Skeletal muscle satellite cell (primary cell): ENCODE data around the gene KBTBD13.
"Not testable (repeated sequence)": the region's sequence is repeated elsewhere in the genome, so short reads cannot be mapped to it uniquely, and the experiment has no call there.

ENCODE experiments used
- H3K27me3 ChIP-seq: 2 replicates; pipeline ENCODE4 v1.7.0; 2013; ENCODE audit warnings: low read length; ENCODE audit not compliant: control insufficient read depth, insufficient read depth
- H3K36me3 ChIP-seq: 2 replicates; pipeline ENCODE4 v1.7.0; 2013; ENCODE audit warnings: mild to moderate bottlenecking, control low read depth, low read length; ENCODE audit not compliant: insufficient read depth
- H3K4me1 ChIP-seq: 2 replicates; pipeline ENCODE4 v1.7.0; 2013; ENCODE audit warnings: low read length; ENCODE audit not compliant: control insufficient read depth, insufficient read depth
- H3K4me2 ChIP-seq: 2 replicates; pipeline ENCODE4 v1.7.0; 2013; ENCODE audit warnings: mild to moderate bottlenecking, low read length
- H3K4me3 ChIP-seq: 2 replicates; pipeline ENCODE4 v1.7.0; 2013; ENCODE audit warnings: low read length
- H3K9ac ChIP-seq: 2 replicates; pipeline ENCODE4 v1.7.0; 2013; ENCODE audit warnings: mild to moderate bottlenecking, low read depth, low read length, moderate library complexity
- H3K9me3 ChIP-seq: replicated peaks from 2 replicates; pipeline ENCODE4 v1.7.0; 2013; ENCODE audit warnings: mild to moderate bottlenecking, control low read depth, low read length

Gene KBTBD13

GRCh38 chr15:65085990-65086679 is 9.6 kb downstream of the KBTBD13 start:
- no peaks in the 10 kb centered on the region for H3K36me3 ChIP-seq
- H3K4me3 ChIP-seq = no peak overlapping the region
- H3K9me3 ChIP-seq = no peaks in the 10 kb centered on the region
- peaks cover 40% of the 10 kb centered on the region for H3K27me3 ChIP-seq
- peaks cover 7% of the 10 kb centered on the region for H3K4me1 ChIP-seq
- no peak overlapping the region for H3K9ac ChIP-seq
- no peak overlapping the region for H3K4me2 ChIP-seq

DNA sequence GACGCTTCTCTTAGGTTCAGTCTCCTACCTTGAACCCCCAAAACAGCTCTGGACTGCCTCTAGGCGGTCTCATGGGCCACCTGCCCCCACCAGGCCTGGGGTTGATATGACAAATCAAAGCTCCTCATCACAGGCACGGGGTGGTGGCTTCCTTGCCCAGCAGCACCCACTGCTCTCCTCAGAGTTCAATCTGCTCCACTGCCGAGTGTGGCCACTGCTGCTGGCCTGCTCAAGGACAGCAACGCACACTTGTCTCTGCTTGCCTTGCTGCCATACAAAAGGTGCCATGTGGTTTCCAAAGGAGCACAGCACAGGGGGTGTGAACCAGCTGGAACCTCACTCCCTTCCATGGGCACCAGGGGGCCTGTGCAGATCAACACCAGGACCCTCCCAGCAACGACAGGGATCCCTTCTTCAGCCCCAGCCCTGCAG is 10.2 kb downstream of the KBTBD13 start:
- no peak overlapping the region for H3K9ac ChIP-seq
- H3K9me3 ChIP-seq = no peaks in the 10 kb centered on the region
- no peak overlapping the region for H3K4me2 ChIP-seq
- H3K27me3 ChIP-seq = peaks cover 35% of the 10 kb centered on the region
- no peak overlapping the region for H3K4me3 ChIP-seq
- H3K36me3 ChIP-seq = no peaks in the 10 kb centered on the region
- H3K4me1 ChIP-seq = peaks cover 7% of the 10 kb centered on the region

- H3K4me2 ChIP-seq = no peak overlapping the region
- no peaks in the 10 kb centered on the region for H3K36me3 ChIP-seq
- peaks cover 28% of the 10 kb centered on the region for H3K27me3 ChIP-seq
- no peak overlapping the region for H3K9ac ChIP-seq
- H3K4me1 ChIP-seq = peaks cover 7% of the 10 kb centered on the region
- no peak overlapping the region for H3K4me3 ChIP-seq
- no peaks in the 10 kb centered on the region for H3K9me3 ChIP-seq
Measured at GRCh38 chr15:65087411-65087810, 10.9 kb downstream of the KBTBD13 start.

- Histone ChIP-seq H3K4me3 (no peak overlapping the region), H3K36me3 (no peaks in the 10 kb centered on the region), H3K27me3 (peaks cover 22% of the 10 kb centered on the region), H3K9ac (no peak overlapping the region), H3K4me2 (no peak overlapping the region), H3K9me3 (no peaks in the 10 kb centered on the region), H3K4me1 (peaks cover 7% of the 10 kb centered on the region)
Measured at GRCh38 chr15:65087873-65088642, 11.5 kb downstream of the KBTBD13 start.

DNA sequence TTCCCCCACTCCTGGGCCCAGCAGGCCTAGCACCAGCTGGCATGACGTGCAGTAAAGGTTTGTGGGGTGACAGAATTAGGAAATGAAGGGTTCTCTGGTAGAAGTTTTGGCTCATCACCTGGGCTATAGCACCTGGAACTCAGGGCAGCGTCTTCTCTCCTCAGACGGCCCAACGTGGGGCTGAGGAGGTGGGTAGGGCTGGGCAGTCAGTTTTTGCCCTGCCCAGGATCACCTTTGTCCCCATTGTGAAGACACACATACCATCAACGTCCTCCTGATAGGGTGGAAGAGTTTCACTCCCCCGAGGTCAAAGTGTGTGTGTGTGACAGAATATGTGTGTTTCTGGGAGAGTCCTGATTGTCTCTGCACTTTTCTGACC is 12.1 kb downstream of the KBTBD13 start:
- Histone ChIP-seq H3K4me2 (no peak overlapping the region), H3K9ac (no peak overlapping the region), H3K4me1 (peaks cover 7% of the 10 kb centered on the region), H3K27me3 (peaks cover 16% of the 10 kb centered on the region), H3K36me3 (peaks cover 3% of the 10 kb centered on the region), H3K4me3 (no peak overlapping the region), H3K9me3 (no peaks in the 10 kb centered on the region)

GRCh38 chr15:65089206-65089824 is 12.8 kb downstream of the KBTBD13 start:
- Histone ChIP-seq H3K4me1 (peaks cover 7% of the 10 kb centered on the region), H3K9me3 (no peaks in the 10 kb centered on the region), H3K4me3 (no peak overlapping the region), H3K27me3 (peaks cover 10% of the 10 kb centered on the region), H3K36me3 (peaks cover 3% of the 10 kb centered on the region), H3K4me2 (no peak overlapping the region), H3K9ac (no peak overlapping the region)

GRCh38 chr15:65091946-65092770 is 15.6 kb downstream of the KBTBD13 start:
- Histone ChIP-seq H3K4me3 (no peak overlapping the region), H3K4me1 (peaks cover 7% of the 10 kb centered on the region), H3K9ac (no peak overlapping the region), H3K4me2 (no peak overlapping the region), H3K36me3 (peaks cover 6% of the 10 kb centered on the region), H3K27me3 (no peaks in the 10 kb centered on the region), H3K9me3 (no peaks in the 10 kb centered on the region)

- no peak overlapping the region for H3K4me2 ChIP-seq
- H3K36me3 ChIP-seq = peaks cover 15% of the 10 kb centered on the region
- no peak overlapping the region for H3K4me3 ChIP-seq
- no peaks in the 10 kb centered on the region for H3K27me3 ChIP-seq
- H3K9me3 ChIP-seq = no peaks in the 10 kb centered on the region
- H3K4me1 ChIP-seq = peaks cover 4% of the 10 kb centered on the region
- no peak overlapping the region for H3K9ac ChIP-seq
Measured at GRCh38 chr15:65092911-65093792, 16.6 kb downstream of the KBTBD13 start.

- not testable (repeated sequence) for H3K9me3 ChIP-seq, H3K4me2 ChIP-seq, H3K4me1 ChIP-seq, H3K27me3 ChIP-seq, H3K4me3 ChIP-seq, H3K9ac ChIP-seq
- peaks cover 20% of the 10 kb centered on the region for H3K36me3 ChIP-seq
Measured at GRCh38 chr15:65093793-65094170, 17.2 kb downstream of the KBTBD13 start.

- H3K36me3 ChIP-seq = peaks cover 27% of the 10 kb centered on the region
- H3K4me3 ChIP-seq = no peak overlapping the region
Measured at GRCh38 chr15:65094294-65094995, 17.9 kb downstream of the KBTBD13 start.

More at GRCh38 chr15:65094294-65094995, 17.9 kb downstream of the KBTBD13 start:
- no peaks in the 10 kb centered on the region for H3K4me1 ChIP-seq
- no peaks in the 10 kb centered on the region for H3K27me3 ChIP-seq
- H3K4me2 ChIP-seq = no peak overlapping the region
- H3K9me3 ChIP-seq = no peaks in the 10 kb centered on the region
- H3K9ac ChIP-seq = no peak overlapping the region
